Measurements from ENCODE around the gene TEX11.

DNA sequence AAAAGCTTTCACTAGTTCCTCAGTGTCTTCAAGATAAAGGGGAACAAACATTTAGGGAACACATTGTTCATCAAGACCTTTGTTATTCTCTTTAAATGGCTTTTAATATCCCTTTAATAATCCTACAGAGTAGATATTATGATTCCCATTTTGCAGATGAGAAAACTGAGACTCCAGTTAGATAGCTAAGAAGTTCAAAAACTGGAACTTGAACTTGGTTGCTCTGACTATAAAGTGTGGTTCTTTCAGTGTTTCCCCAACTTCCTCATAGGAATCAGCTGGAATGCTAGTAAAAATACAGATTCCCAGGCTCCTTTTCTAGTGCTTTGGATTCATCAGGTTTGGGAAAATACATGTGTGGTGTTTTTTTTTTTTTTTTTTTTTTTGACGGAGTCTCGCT is 426.2 kb downstream of the TEX11 start:
- no peak for TF ChIP-seq POLR2A (IDR thresholded peaks at IDR 0.05; ENCODE audit: extremely low read depth, insufficient read length)
- TF ChIP-seq, protein P1, sequence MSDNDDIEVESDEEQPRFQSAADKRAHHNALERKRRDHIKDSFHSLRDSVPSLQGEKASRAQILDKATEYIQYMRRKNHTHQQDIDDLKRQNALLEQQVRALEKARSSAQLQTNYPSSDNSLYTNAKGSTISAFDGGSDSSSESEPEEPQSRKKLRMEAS (IDR thresholded peaks at IDR 0.05; ENCODE audit: low read depth, low read length) = no peak

Data from NB4 (cell line).